Measurements from ENCODE around the gene PBRM1.

GRCh38 chr3:52516509-52517195 is 169.1 kb downstream of the PBRM1 start:
- TF ChIP-seq CTCF (IDR thresholded peaks at IDR 0.05; ENCODE audit: extremely low read depth in 1 of 2, insufficient read depth in 1 of 2, low read depth in 1 of 2, low read length in 2 of 2) (no peak), MYC (IDR thresholded peaks at IDR 0.05; ENCODE audit: low read depth, low read length) (no peak), JUN (IDR thresholded peaks at IDR 0.05; ENCODE audit: borderline replicate concordance, insufficient read depth, insufficient read length, low read depth) (no peak), POLR2A (IDR thresholded peaks at IDR 0.05; ENCODE audit: low read depth, low read length) (no peak), POLR2AphosphoS5 (IDR thresholded peaks at IDR 0.05; ENCODE audit: insufficient read depth, low read depth, low read length) (no peak), EZH2 (IDR thresholded peaks at IDR 0.05; ENCODE audit: borderline replicate concordance, low read depth, low read length, severe bottlenecking) (no peak)
